ENCODE results near the gene TGFBR3. TPM values are rescaled to one million over a fixed set of nuclear protein-coding genes. Genes with fewer than 3 reads are reported as not detected.

The TGFBR3 gene
- total and polyA plus RNA-seq, 2 of the 8 experiments (the other 6 are each of a cell fraction or from before 2014, with no cell fraction given): 2.0 to 6.1 TPM

DNA sequence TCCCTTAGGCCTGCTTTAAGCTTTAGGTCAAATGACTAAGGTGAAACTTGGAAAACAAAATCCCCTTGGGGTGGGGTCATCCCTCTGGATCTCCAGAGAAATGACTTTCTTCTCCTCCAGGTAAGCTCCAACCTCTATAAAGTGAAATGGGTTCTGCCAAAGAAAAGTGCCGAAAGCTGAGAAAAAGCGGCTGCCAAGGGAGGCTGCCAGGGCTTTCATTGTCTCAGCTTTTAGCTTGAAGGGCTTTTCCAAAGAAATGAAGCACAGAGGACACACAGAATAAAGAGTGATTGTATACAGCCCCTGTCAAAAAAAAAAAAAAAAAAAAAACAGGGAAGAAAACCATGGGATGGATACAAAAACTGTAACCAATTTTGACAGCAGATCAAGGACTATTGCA lies 126.9 kb downstream of the TGFBR3 start:
- H3K9ac ChIP-seq (replicated peaks in 1 of 4; ENCODE audit: extremely low read depth in 1 of 4, low read depth in 3 of 4, low read length in 3 of 4): no peak overlapping the region
- H2BK20ac ChIP-seq (ENCODE audit: low read length): no peak overlapping the region
- H4K20me1 ChIP-seq (replicated peaks in 1 of 2; ENCODE audit: control insufficient read depth in 1 of 2, insufficient read depth in 2 of 2, low read length in 2 of 2): no peaks in the 10 kb centered on the region
- FAIRE-seq (no peak), DNase-seq (ENCODE audit: low read depth in 1 of 2, low spot score in 2 of 2) (no peak)
- H4K8ac ChIP-seq (ENCODE audit: extremely low read depth, insufficient read depth, low read length): no peak overlapping the region
- H2BK120ac ChIP-seq (replicated peaks; ENCODE audit: low read depth, low read length): no peak overlapping the region
- H4K5ac ChIP-seq (ENCODE audit: insufficient read length, low read depth, low read length): no peak overlapping the region
- H3K4me2 ChIP-seq (ENCODE audit: insufficient read depth in 1 of 2, low read depth in 2 of 2, low read length in 2 of 2): no peak overlapping the region
- H3K79me2 ChIP-seq (ENCODE audit: control insufficient read depth in 1 of 2, insufficient read depth in 2 of 2, low read length in 2 of 2): no peaks in the 10 kb centered on the region
- no peak overlapping the region for H2BK5ac ChIP-seq (ENCODE audit: low read depth, low read length)
- no peak overlapping the region for H2AK5ac ChIP-seq (ENCODE audit: low read depth, low read length)
- H3K56ac ChIP-seq (replicated peaks; ENCODE audit: insufficient read length, low read depth, low read length): no peak overlapping the region
- H3K9me3 ChIP-seq (ENCODE audit: insufficient read depth in 2 of 2, low read depth in 1 of 2, low read length in 1 of 2): no peaks in the 10 kb centered on the region
- H3K36me3 ChIP-seq (ENCODE audit: control insufficient read depth in 2 of 4, insufficient read depth in 4 of 4, low read length in 3 of 4): no peaks in the 10 kb centered on the region
- H2AFZ ChIP-seq (ENCODE audit: low read length): no peak overlapping the region
- TF ChIP-seq EGR1 (IDR thresholded peaks at IDR 0.05; ENCODE audit: borderline replicate concordance, low read depth, low read length): no peak
- TF ChIP-seq FOSL1 (IDR thresholded peaks at IDR 0.05; ENCODE audit: insufficient read depth, low read depth, low read length): no peak
- no peak for TF ChIP-seq EZH2 (IDR thresholded peaks at IDR 0.05; ENCODE audit: low read depth, low read length, severe bottlenecking)
- TF ChIP-seq KDM4A (IDR thresholded peaks at IDR 0.05; ENCODE audit: low read depth, low read length, severe bottlenecking): no peak
- no peak for TF ChIP-seq SIX5 (IDR thresholded peaks at IDR 0.05; ENCODE audit: low read depth, low read length)
- no peak overlapping the region for H3K18ac ChIP-seq (ENCODE audit: extremely low read depth, low read length)
- H3K79me1 ChIP-seq (ENCODE audit: low read depth, low read length): no peaks in the 10 kb centered on the region
- no peak overlapping the region for H3K14ac ChIP-seq (ENCODE audit: insufficient read length)
- WGBS, 2 experiments (ENCODE audit: extremely low coverage in 1 of 2, insufficient coverage in 1 of 2, insufficient read length in 1 of 2, insufficient replicate concordance in 2 of 2, low coverage in 1 of 2, low lambda C conversion rate in 2 of 2, missing lambda C conversion rate in 1 of 2): 79% methylated on average over 2 of the region's 2 CpGs; no CpG with 5 or more reads in 1 of the 2 experiments
- H3K27me3 ChIP-seq (replicated peaks in 1 of 4; ENCODE audit: control insufficient read depth in 3 of 4, extremely low read depth in 1 of 4, insufficient read depth in 3 of 4, low read length in 3 of 4): no peaks in the 10 kb centered on the region
- H3K4me1 ChIP-seq (replicated peaks in 1 of 4; ENCODE audit: control insufficient read depth in 3 of 4, insufficient read depth in 4 of 4, low read length in 3 of 4): peaks cover 0 to 3% (median 0%) of the 10 kb centered on the region in 4 experiments; a peak in 1 of 7 replicates
- no peaks in the 10 kb centered on the region; the same call in 1 of the 2 replicates for H3K23me2 ChIP-seq (ENCODE audit: low read depth, low read length)
- no peak overlapping the region for H2BK15ac ChIP-seq (ENCODE audit: low read length)
- CTCF ChIA-PET (ENCODE audit: partially characterized antibody): interaction anchor here (0.7 to 1.5 kb wide), 4 partner anchors 11 to 257 kb away, joined by 3 to 6 read pairs (median 4); no protein-coding TSS in a partner anchor
- no peak overlapping the region for H3K27ac ChIP-seq (ENCODE audit: low read depth, low read length)
- H2BK12ac ChIP-seq (ENCODE audit: low read depth, low read length): no peak overlapping the region
- POLR2A ChIA-PET (ENCODE audit: partially characterized antibody): interaction anchor here (0.6 kb wide), 1 partner anchor 290 kb away, joined by 3 read pairs; no protein-coding TSS in a partner anchor
- H3K4me3 ChIP-seq (ENCODE audit: extremely low read depth in 1 of 4, insufficient read depth in 2 of 4, low read depth in 3 of 4, low read length in 4 of 4): no peak overlapping the region
- no peak overlapping the region for H3K23ac ChIP-seq (ENCODE audit: insufficient read length)
- no peak overlapping the region for H3K4ac ChIP-seq (replicated peaks; ENCODE audit: insufficient read length, low read depth, low read length)
- no peak overlapping the region for H4K91ac ChIP-seq (replicated peaks; ENCODE audit: insufficient read length, low read length)

Measured in H1 (cell line).